GM06990 (cell line): ENCODE results near the gene PSD4.
A peak's percentile ranks its signal among the peaks of the same experiment; 100 is the strongest.

Experiments
- DNase-seq: peaks from one replicate; pipeline ENCODE4 v3.0.0-alpha.2; 2011; ENCODE audit not compliant: insufficient read length; ENCODE audit errors: extremely low read depth
- H3K27me3 ChIP-seq: replicated peaks from 2 replicates; pipeline ENCODE4 v1.6.0; 2011; ENCODE audit warnings: low read length; ENCODE audit not compliant: control insufficient read depth, insufficient read depth
- H3K36me3 ChIP-seq: 2 replicates; pipeline ENCODE4 v1.5.1; 2011; ENCODE audit warnings: low read length; ENCODE audit not compliant: control insufficient read depth, insufficient read depth
- H3K4me3 ChIP-seq: replicated peaks from 2 replicates; pipeline ENCODE4 v1.5.1; 2011; ENCODE audit warnings: low read depth, mild to moderate bottlenecking, control low read depth, low read length
- TF ChIP-seq, protein P1 (sequence below): IDR thresholded peaks from 2 replicates; pipeline ENCODE4 v1.5.1; 2011; ENCODE audit warnings: low read length, control low read depth, mild to moderate bottlenecking, inconsistent platforms; ENCODE audit not compliant: insufficient read depth, poor library complexity, severe bottlenecking

Gene PSD4

DNA sequence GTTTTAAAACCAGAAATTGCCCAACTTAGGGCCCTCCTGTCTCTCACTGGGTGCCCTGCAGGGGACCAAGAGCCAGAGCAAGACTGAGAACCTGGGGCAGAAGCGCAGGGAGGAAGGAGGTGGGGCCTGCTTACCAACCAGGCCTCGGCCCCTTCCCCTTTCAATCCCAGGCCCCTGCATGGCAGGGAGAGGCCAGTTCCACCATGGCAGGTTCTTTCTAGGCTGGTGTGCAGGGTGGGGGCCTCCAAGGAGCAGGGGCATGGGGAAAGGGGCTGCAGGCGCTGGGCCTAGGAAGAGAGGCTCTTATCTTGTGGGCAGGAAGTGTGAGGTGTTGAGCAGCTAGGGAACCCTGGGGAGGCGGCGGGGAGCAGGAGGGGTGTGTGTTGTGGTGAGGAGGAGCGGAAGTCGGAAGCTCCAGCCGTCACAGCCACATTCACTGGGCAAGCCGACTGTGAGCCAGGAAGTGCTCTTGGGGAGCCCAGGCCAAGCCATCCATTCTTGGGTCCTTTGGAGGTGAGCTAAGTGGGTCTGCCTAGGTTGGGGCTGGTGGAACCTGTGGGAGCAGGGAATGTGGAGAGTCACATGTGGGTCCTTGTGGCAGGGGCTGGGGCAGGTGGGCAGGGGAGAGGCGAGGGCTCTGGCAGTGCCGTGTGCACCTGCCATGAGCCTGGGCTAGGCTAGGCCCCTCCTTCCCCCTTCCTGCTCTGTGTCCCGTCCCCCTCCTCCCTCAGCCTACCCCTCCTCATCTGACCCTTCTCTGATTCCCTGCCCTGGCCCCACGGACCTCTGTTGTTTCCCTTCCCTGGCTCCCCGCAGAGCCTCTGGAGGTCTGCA, at the start of gene PSD4:
TSS of gene PSD4 (plus strand) at position 430 of the 834 bp plus-strand sequence. CDS start 8,486 bp downstream, outside the sequence.
- H3K27me3 ChIP-seq, result no peaks in the 10 kb centered on the region
- TF ChIP-seq, protein P1, sequence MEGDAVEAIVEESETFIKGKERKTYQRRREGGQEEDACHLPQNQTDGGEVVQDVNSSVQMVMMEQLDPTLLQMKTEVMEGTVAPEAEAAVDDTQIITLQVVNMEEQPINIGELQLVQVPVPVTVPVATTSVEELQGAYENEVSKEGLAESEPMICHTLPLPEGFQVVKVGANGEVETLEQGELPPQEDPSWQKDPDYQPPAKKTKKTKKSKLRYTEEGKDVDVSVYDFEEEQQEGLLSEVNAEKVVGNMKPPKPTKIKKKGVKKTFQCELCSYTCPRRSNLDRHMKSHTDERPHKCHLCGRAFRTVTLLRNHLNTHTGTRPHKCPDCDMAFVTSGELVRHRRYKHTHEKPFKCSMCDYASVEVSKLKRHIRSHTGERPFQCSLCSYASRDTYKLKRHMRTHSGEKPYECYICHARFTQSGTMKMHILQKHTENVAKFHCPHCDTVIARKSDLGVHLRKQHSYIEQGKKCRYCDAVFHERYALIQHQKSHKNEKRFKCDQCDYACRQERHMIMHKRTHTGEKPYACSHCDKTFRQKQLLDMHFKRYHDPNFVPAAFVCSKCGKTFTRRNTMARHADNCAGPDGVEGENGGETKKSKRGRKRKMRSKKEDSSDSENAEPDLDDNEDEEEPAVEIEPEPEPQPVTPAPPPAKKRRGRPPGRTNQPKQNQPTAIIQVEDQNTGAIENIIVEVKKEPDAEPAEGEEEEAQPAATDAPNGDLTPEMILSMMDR, result no peak
- peak within 1 kb of the TSS; percentile 81 for H3K4me3 ChIP-seq
- H3K36me3 ChIP-seq, result peaks cover 3% of the 10 kb centered on the region
- peak; percentile 89 for DNase-seq

DNA sequence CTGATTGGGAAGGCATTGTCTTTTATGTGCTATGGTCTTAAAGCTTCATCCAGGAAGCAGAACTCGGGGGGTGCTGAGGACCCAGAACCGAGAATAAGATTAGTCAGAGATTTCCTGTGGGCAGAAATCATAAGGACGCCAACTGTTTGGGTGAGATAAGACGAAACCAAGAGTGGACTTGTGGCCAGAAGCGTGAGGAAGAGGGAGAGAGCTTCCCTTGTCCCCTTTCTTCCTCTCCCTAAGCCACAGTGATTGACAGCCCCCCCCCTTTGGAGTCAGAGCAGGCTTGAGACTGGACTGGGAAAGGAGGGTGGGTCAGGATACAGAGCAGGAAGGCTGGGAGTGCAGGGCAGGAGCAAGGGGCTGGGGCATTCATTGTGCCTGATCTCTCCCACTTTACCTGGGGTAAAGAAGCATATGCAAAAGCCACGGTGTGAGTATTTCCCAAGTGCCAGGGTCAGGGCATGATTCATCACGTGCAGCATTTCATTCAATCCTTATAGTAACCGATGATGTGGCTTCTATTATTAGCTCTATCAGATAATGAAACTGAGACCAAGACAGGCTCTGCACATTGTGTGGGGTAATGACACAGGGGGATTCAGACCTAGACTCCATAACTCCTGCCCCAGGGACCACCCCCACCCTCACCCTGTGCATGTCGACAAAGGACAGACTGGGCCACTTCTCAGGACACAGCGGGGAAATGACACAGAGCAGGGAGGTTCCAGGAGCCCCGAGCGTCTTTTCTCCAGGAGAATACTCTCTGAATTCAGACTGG, 49.4 kb upstream of the PSD4 start:
- peak; percentile 41 for DNase-seq
- no peak overlapping the region for H3K4me3 ChIP-seq
- no peaks in the 10 kb centered on the region for H3K27me3 ChIP-seq
- TF ChIP-seq, protein P1, result no peak
- no peaks in the 10 kb centered on the region for H3K36me3 ChIP-seq

DNA sequence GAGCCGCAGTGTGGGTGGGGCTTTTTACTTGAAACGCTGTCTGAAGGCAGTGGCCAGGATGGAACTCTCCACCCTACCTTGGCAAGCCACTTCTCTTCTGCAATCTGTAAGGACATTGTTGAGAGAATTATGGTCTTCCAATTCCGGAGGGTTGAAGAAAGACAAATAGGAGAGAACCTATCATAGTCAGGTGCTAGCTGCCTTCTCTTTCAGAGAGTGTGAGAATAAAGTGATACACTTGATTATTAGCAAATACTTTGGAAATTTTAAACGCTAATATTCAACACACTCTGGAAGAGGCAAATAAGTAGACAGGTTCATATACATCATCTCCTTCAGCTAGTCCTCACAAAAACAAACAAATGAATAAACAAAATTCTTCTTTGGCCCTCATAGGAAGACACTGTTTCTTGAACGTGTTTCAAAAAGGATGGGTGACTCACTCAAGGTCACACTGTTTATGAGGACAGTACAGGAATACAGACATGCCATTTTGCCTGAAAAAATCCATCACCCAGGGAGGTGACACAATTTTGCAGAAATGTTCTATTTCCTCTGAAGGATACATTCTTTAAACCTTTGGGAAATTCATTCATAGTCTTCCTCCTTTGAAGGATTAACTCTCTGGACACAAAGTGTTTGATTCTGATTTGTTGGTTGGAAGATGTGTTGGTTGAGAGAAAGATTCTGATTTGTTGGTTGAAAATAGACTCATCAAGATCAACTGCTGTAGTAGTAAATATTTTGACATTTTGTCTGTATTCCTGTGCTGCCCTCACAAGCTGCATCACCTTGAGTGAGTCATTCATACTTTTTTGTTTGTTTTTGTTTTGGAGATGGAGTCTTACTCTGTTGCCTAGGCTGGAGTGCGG, 48.6 kb upstream of the PSD4 start:
- no peak for DNase-seq
- Histone ChIP-seq H3K4me3 (no peak overlapping the region), H3K36me3 (no peaks in the 10 kb centered on the region), H3K27me3 (no peaks in the 10 kb centered on the region)
- TF ChIP-seq, protein P1, result no peak

DNA sequence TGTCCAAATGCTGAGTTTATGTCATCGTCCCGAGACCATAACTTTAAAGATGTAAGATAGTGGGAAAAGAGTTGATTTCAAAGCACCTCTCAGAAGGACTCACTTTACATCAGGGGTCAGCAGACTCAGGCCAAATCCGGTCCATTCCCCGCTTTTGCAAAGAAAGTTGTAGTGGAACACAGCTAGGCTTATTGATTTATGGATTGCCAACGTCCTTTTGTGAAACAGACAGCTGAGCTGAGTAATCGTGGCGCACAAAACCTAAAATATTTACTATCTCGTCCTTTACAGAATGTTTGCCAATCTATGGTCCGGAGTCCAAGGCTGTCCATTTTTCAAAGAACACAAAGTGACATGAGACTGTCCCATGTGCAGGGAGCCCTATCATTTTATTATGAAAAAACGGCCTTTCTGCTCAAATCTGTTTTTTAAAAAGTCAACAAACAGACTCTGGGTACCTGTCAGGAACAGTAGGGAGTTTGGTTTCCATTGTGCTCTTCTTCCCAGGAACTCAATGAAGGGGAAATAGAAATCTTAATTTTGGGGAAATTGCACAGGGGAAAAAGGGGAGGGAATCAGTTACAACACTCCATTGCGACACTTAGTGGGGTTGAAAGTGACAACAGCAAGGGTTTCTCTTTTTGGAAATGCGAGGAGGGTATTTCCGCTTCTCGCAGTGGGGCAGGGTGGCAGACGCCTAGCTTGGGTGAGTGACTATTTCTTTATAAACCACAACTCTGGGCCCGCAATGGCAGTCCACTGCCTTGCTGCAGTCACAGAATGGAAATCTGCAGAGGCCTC, 46.7 kb upstream of the PSD4 start, which contains the start of gene IL1RN:
TSS of gene IL1RN (plus strand) at position 754 of the 801 bp plus-strand sequence. CDS start at position 781, 27 bp downstream.
- no peak within 1 kb of the TSS for H3K4me3 ChIP-seq
- TF ChIP-seq, protein P1, result peak; percentile 9
- H3K27me3 ChIP-seq, result no peaks in the 10 kb centered on the region
- no peaks in the 10 kb centered on the region for H3K36me3 ChIP-seq
- no peak for DNase-seq
